ENCODE results near the gene ARL6IP4.

- TF ChIP-seq CTCF (IDR thresholded peaks at IDR 0.05), result no peak
- TF ChIP-seq POLR2A (IDR thresholded peaks at IDR 0.05), result no peak
- no peak for TF ChIP-seq EP300 (IDR thresholded peaks at IDR 0.05)
- TF ChIP-seq POLR2AphosphoS5 (IDR thresholded peaks at IDR 0.05), result no peak
These were observed 41.4 kb upstream of the ARL6IP4 start for GRCh38 chr12:122939125-122939524.

Data from suprapubic skin (tissue), 4 donors.